B cell (primary cell): ENCODE measurements around the gene HDHD2. TPM values are rescaled to one million over a fixed set of nuclear protein-coding genes. Genes with fewer than 3 reads are reported as not detected.

Experiments
- ATAC-seq: fragments of 200-7000 bp; cut with Tn5 transposase; one replicate; pipeline ENCODE4 v1.10.0; 2021; ENCODE audit warnings: low read depth, mild to moderate bottlenecking, moderate number of reproducible peaks, moderate library complexity
- CTCF ChIA-PET: fragments of 350-600 bp; sonication (Branson Sonifier 250); formaldehyde crosslinking; loops from one replicate; lab custom pipeline; 2021; ENCODE audit warnings: antibody characterized with exemption, inconsistent platforms; lab: Charles Lee
- POLR2A ChIA-PET: fragments of 350-600 bp; sonication (Branson Sonifier 250); formaldehyde crosslinking; loops from one replicate; lab custom pipeline; 2021; ENCODE audit warnings: antibody characterized with exemption; lab: Charles Lee
- DNase-seq: peaks from one replicate; pipeline ENCODE4 v3.0.0; 2013
- H2AFZ ChIP-seq: 2 replicates; pipeline ENCODE4 v1.6.1; 2012; ENCODE audit warnings: mild to moderate bottlenecking, low read depth, low read length; ENCODE audit not compliant: insufficient read depth, poor library complexity, severe bottlenecking
- H3K27ac ChIP-seq, 2 donors: 1 replicate in 1 of 2; 2 replicates in 1 of 2; pipeline ENCODE4 v1.5.1; 2012 to 2013; ENCODE audit warnings: low read length in 2 of 2, mild to moderate bottlenecking in 2 of 2, moderate library complexity in 1 of 2
- H3K27me3 ChIP-seq, 4 experiments: fragments of 200-600 bp in 1 of 4; sonication (generic) in 1 of 4; replicated peaks in 1 of 4; 1 replicate in 2 of 4; 2 replicates in 2 of 4; pipeline versions ENCODE4 v1.6.1 to v1.7.0; 2013 to 2016; ENCODE audit warnings: low read length in 3 of 4, mild to moderate bottlenecking in 2 of 4, mixed read lengths in 1 of 4, moderate library complexity in 1 of 4; ENCODE audit not compliant: insufficient read depth in 4 of 4, control insufficient read depth in 3 of 4; ENCODE audit errors: control extremely low read depth in 1 of 4
- H3K36me3 ChIP-seq, 2 experiments: replicated peaks in 1 of 2; 1 replicate in 1 of 2; 2 replicates in 1 of 2; pipeline versions ENCODE4 v1.6.1 to v1.7.1; 2013; ENCODE audit warnings: low read length in 1 of 2; ENCODE audit not compliant: insufficient read depth in 2 of 2, control insufficient read depth in 1 of 2; ENCODE audit errors: control extremely low read depth in 1 of 2, extremely low read depth in 1 of 2
- H3K4me1 ChIP-seq, 2 donors: fragments of 200-600 bp in 1 of 2; sonication (generic) in 1 of 2; 1 replicate in 1 of 2; 2 replicates in 1 of 2; pipeline versions ENCODE4 v1.5.1 to v1.6.1; 2013 to 2017; ENCODE audit warnings: low read length in 2 of 2; ENCODE audit not compliant: control insufficient read depth in 2 of 2, insufficient read depth in 2 of 2
- H3K4me2 ChIP-seq: replicated peaks from 2 replicates; pipeline ENCODE3; 2012; ENCODE audit warnings: mild to moderate bottlenecking, low read depth, low read length; ENCODE audit not compliant: poor library complexity, severe bottlenecking
- H3K4me3 ChIP-seq, 5 experiments: fragments of 200-600 bp in 1 of 5; sonication (generic) in 1 of 5; 1 replicate in 3 of 5; 2 replicates in 2 of 5; pipeline versions ENCODE4 v1.5.1 to v1.7.0; 2011 to 2016; ENCODE audit warnings: low read length in 4 of 5, mild to moderate bottlenecking in 4 of 5, low read depth in 2 of 5, control low read depth in 1 of 5, moderate library complexity in 1 of 5; ENCODE audit not compliant: insufficient read depth in 1 of 5; ENCODE audit errors: control extremely low read depth in 1 of 5, extremely low read depth in 1 of 5
- H3K79me2 ChIP-seq: fragments of 200-600 bp; sonication (generic); one replicate; pipeline ENCODE4 v1.6.0; 2016; ENCODE audit warnings: low read length; ENCODE audit not compliant: control insufficient read depth, insufficient read depth
- H3K9ac ChIP-seq: fragments of 200-600 bp; sonication (generic); 2 replicates; pipeline ENCODE4 v1.6.1; 2017; ENCODE audit warnings: mild to moderate bottlenecking, low read length, moderate library complexity
- H3K9me3 ChIP-seq, 3 donors: one replicate each; pipeline versions ENCODE4 v1.6.1 to v1.7.1; 2013; ENCODE audit warnings: low read length in 2 of 3; ENCODE audit not compliant: control insufficient read depth in 2 of 3, insufficient read depth in 1 of 3; ENCODE audit errors: control extremely low read depth in 1 of 3
- H4K20me1 ChIP-seq: 2 replicates; pipeline ENCODE4 v1.6.0; 2012; ENCODE audit warnings: mild to moderate bottlenecking, low read length; ENCODE audit not compliant: insufficient read depth, control insufficient read depth, poor library complexity, severe bottlenecking
- H3K27ac Mint-ChIP-seq: one replicate; pipeline ENCODE4 v1.8.0; 2021; ENCODE audit warnings: mixed read lengths
- H3K27me3 Mint-ChIP-seq: one replicate; pipeline ENCODE4 v1.8.0; 2021; ENCODE audit warnings: mixed read lengths
- H3K4me1 Mint-ChIP-seq: one replicate; pipeline ENCODE4 v1.8.0; 2021; ENCODE audit warnings: mixed read lengths
- H3K4me3 Mint-ChIP-seq: one replicate; pipeline ENCODE4 v1.8.0; 2021; ENCODE audit warnings: mixed read lengths
- H3K9me3 Mint-ChIP-seq: one replicate; pipeline ENCODE4 v1.8.0; 2022; ENCODE audit warnings: mixed read lengths; ENCODE audit not compliant: insufficient read depth
- EZH2 ChIP-seq: IDR thresholded peaks from 2 replicates; pipeline ENCODE4 v1.6.1; 2012; ENCODE audit warnings: borderline replicate concordance, low read depth, mild to moderate bottlenecking, moderate library complexity, low read length; ENCODE audit not compliant: insufficient read depth, poor library complexity, severe bottlenecking
- WGBS: methylation state at CpG from one replicate; pipeline ENCODE4 v1.1.5; 2013; ENCODE audit warnings: missing lambda C conversion rate; ENCODE audit not compliant: insufficient coverage; 5-methylcytosine and 5-hydroxymethylcytosine counted together
- intact Hi-C: fragments of 100-400 bp; cut with micrococcal nuclease; formaldehyde crosslinking; loops from one replicate; pipeline ENCODE4 v1.10.0; 2022
- polyA plus RNA-seq: library from polyadenylated mRNA; depleted of rRNA; stranded (reverse); fragments of >200 nt; gene quantifications from 2 replicates; pipeline ENCODE4 v1.2.3, GENCODE V29; 2012
- total RNA-seq, 2 donors: library from RNA; stranded (reverse); fragments of 120-200 nt in 1 of 2; gene quantifications; 1 replicate in 1 of 2; 2 replicates in 1 of 2; pipeline versions ENCODE4 v1.2.3 to v1.2.4, GENCODE V29; 2013 to 2022
- TF ChIP-seq, protein P1 (sequence below): fragments of 200-600 bp; IDR thresholded peaks from one replicate; pipeline ENCODE4 v1.8.0; 2022; ENCODE audit warnings: antibody characterized with exemption, mild to moderate bottlenecking

Gene HDHD2
- total and polyA plus RNA-seq, 2 donors (not counting 1 experiment from before 2014, with no cell fraction given) = 7.3 to 45.5 TPM

DNA sequence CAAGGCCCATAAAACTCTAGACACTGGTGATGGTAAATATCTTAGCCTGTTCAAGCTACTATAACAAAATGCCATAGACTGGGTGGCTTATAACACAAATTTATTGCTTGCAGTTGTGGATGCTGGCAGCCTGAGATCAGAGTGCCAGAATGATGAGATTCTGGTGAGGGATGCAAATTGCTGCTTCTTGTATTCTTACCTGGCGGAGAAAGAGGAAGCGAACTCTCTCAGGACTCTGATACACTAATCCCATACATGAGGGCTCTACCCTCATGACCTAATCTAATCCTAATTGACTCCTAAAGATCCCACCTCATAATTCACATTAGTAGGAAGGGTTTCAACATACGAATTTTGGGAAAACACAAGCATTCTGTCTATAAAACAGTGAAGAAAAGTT lies 30.5 kb upstream of the HDHD2 start:
- Mint-ChIP-seq H3K27me3 (peaks cover 12% of the 10 kb centered on the region), H3K4me1 (peaks cover 7% of the 10 kb centered on the region)
- WGBS = no CpG with 5 or more reads among the region's 3 CpGs

DNA sequence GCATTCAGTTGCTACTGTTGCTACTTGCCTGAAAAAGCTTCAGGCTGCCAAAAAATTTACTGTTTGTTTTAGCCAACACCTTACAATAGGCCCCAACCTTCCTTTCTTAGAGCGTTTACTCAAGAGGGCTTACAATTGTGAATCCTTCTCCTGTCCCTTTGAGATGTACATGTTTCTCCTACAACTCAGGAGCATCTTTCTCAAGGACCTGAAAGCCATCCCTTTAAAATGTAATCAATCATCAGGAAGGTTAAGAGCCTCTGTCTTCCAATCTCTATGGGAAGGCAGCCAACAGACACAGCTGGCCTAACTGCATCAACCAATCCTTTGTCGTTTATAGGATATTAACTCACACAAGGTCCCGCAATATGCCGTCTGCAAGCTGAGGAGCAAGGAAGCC lies 29.2 kb upstream of the HDHD2 start:
- no peak overlapping the region for H3K27ac ChIP-seq
- POLR2A ChIA-PET = no interaction called here
- H3K9ac ChIP-seq = no peak overlapping the region
- no peak overlapping the region for H3K4me2 ChIP-seq
- H3K27ac Mint-ChIP-seq = no peak overlapping the region
- ATAC-seq (no peak), DNase-seq (no peak)
- 100% methylated on average over 4 of the region's 4 CpGs for WGBS
- CTCF ChIA-PET = no interaction called here
- no peak overlapping the region for H3K4me3 ChIP-seq
- H2AFZ ChIP-seq = no peak overlapping the region
- H4K20me1 ChIP-seq = peaks cover 5% of the 10 kb centered on the region
- H3K79me2 ChIP-seq = peaks cover 19% of the 10 kb centered on the region
- H3K4me3 Mint-ChIP-seq = no peak overlapping the region
- H3K4me1 ChIP-seq = peaks cover 9 to 12% of the 10 kb centered on the region in 2 donors
- no peaks in the 10 kb centered on the region for H3K36me3 ChIP-seq
- H3K9me3 Mint-ChIP-seq = peaks cover 4% of the 10 kb centered on the region
- no peak for TF ChIP-seq EZH2
- TF ChIP-seq, protein P1, sequence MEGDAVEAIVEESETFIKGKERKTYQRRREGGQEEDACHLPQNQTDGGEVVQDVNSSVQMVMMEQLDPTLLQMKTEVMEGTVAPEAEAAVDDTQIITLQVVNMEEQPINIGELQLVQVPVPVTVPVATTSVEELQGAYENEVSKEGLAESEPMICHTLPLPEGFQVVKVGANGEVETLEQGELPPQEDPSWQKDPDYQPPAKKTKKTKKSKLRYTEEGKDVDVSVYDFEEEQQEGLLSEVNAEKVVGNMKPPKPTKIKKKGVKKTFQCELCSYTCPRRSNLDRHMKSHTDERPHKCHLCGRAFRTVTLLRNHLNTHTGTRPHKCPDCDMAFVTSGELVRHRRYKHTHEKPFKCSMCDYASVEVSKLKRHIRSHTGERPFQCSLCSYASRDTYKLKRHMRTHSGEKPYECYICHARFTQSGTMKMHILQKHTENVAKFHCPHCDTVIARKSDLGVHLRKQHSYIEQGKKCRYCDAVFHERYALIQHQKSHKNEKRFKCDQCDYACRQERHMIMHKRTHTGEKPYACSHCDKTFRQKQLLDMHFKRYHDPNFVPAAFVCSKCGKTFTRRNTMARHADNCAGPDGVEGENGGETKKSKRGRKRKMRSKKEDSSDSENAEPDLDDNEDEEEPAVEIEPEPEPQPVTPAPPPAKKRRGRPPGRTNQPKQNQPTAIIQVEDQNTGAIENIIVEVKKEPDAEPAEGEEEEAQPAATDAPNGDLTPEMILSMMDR = no peak
- peaks cover 0 to 13% (median 7%) of the 10 kb centered on the region in 3 donors for H3K9me3 ChIP-seq
- peaks cover 7% of the 10 kb centered on the region for H3K4me1 Mint-ChIP-seq
- H3K27me3 ChIP-seq = peaks cover 0 to 6% (median 2%) of the 10 kb centered on the region in 4 experiments
- intact Hi-C loops = no loop called here
- peaks cover 11% of the 10 kb centered on the region for H3K27me3 Mint-ChIP-seq

More for the DNA sequence above, 30.5 kb upstream of the HDHD2 start:
- ChIA-PET CTCF (no interaction called here), POLR2A (no interaction called here)
- Histone ChIP-seq H3K4me2 (no peak overlapping the region), H3K27me3 (peaks cover 0 to 6% (median 2%) of the 10 kb centered on the region in 4 experiments), H3K9me3 (peaks cover 0 to 19% (median 17%) of the 10 kb centered on the region in 3 donors), H3K79me2 (peaks cover 7% of the 10 kb centered on the region), H3K4me1 (no peaks in the 10 kb centered on the region), H3K36me3 (no peaks in the 10 kb centered on the region), H3K27ac (no peak overlapping the region), H3K9ac (no peak overlapping the region), H3K4me3 (no peak overlapping the region), H4K20me1 (no peaks in the 10 kb centered on the region), H2AFZ (no peak overlapping the region)
- intact Hi-C loops = no loop called here
- ATAC-seq (no peak), DNase-seq (no peak)
- Mint-ChIP-seq H3K27ac (no peak overlapping the region), H3K9me3 (peaks cover 11% of the 10 kb centered on the region), H3K4me3 (no peak overlapping the region)
- TF ChIP-seq, protein P1 = no peak
- no peak for TF ChIP-seq EZH2
